H9 (cell line): ENCODE data around the gene PPP2R3A. TPM values are rescaled to one million over a fixed set of nuclear protein-coding genes. Genes with fewer than 3 reads are reported as not detected.

ENCODE experiments used
- DNase-seq: peaks from one replicate; pipeline ENCODE4 v3.0.0-alpha.2; 2017
- H2AFZ ChIP-seq: one replicate; pipeline ENCODE4 v1.6.1; 2013; ENCODE audit warnings: mild to moderate bottlenecking, low read length, control low read depth, moderate library complexity
- H2AK5ac ChIP-seq: 2 replicates; pipeline ENCODE4 v1.6.1; 2013; ENCODE audit warnings: low read length, control low read depth, mixed read lengths; ENCODE audit not compliant: insufficient read length
- H2BK120ac ChIP-seq: one replicate; pipeline ENCODE4 v1.6.1; 2013; ENCODE audit warnings: low read depth, mild to moderate bottlenecking, low read length, control low read depth, inconsistent platforms; ENCODE audit not compliant: poor library complexity, severe bottlenecking
- H2BK12ac ChIP-seq: 2 replicates; pipeline ENCODE4 v1.6.1; 2013; ENCODE audit warnings: low read length, control low read depth, mixed read lengths, low read depth; ENCODE audit not compliant: insufficient read length
- H2BK15ac ChIP-seq: 2 replicates; pipeline ENCODE4 v1.6.1; 2013; ENCODE audit warnings: low read depth, low read length, control low read depth
- H2BK20ac ChIP-seq: one replicate; pipeline ENCODE4 v1.6.1; 2013; ENCODE audit warnings: low read depth, mild to moderate bottlenecking, low read length, control low read depth, inconsistent platforms; ENCODE audit not compliant: poor library complexity, severe bottlenecking
- H2BK5ac ChIP-seq: 2 replicates; pipeline ENCODE4 v1.6.1; 2013; ENCODE audit warnings: low read length, control low read depth, mixed read lengths; ENCODE audit not compliant: insufficient read length
- H3K14ac ChIP-seq: 2 replicates; pipeline ENCODE4 v1.6.1; 2013; ENCODE audit warnings: low read length, control low read depth; ENCODE audit not compliant: insufficient read depth
- H3K18ac ChIP-seq: 2 replicates; pipeline ENCODE4 v1.6.1; 2013; ENCODE audit warnings: low read depth, mild to moderate bottlenecking, mixed read lengths, low read length, control low read depth; ENCODE audit not compliant: insufficient read length
- H3K23ac ChIP-seq: 2 replicates; pipeline ENCODE4 v1.6.1; 2013; ENCODE audit warnings: low read length, control low read depth, mixed read lengths, low read depth; ENCODE audit not compliant: insufficient read length
- H3K23me2 ChIP-seq: 2 replicates; pipeline ENCODE4 v1.6.1; 2013; ENCODE audit warnings: low read depth, mild to moderate bottlenecking, mixed read lengths, low read length, control low read depth; ENCODE audit not compliant: insufficient read length, poor library complexity, severe bottlenecking
- H3K27ac ChIP-seq: 2 replicates; pipeline ENCODE4 v1.5.1; 2013; ENCODE audit warnings: low read length, control low read depth, mixed read lengths, low read depth; ENCODE audit not compliant: insufficient read length
- H3K27me3 ChIP-seq: 2 replicates; pipeline ENCODE4 v1.6.1; 2013; ENCODE audit warnings: low read length, control low read depth, inconsistent platforms; ENCODE audit not compliant: insufficient read depth
- H3K4ac ChIP-seq: 2 replicates; pipeline ENCODE4 v1.6.1; 2013; ENCODE audit warnings: low read depth, mild to moderate bottlenecking, control low read depth, inconsistent platforms, low read length, moderate library complexity
- H3K4me1 ChIP-seq: 2 replicates; pipeline ENCODE4 v1.6.1; 2013; ENCODE audit warnings: low read length, control low read depth, inconsistent platforms; ENCODE audit not compliant: insufficient read depth
- H3K4me2 ChIP-seq: 2 replicates; pipeline ENCODE4 v1.6.1; 2013; ENCODE audit warnings: low read length, control low read depth, mixed read lengths; ENCODE audit not compliant: insufficient read length, insufficient read depth
- H3K56ac ChIP-seq: 2 replicates; pipeline ENCODE4 v1.6.1; 2013; ENCODE audit warnings: low read depth, mild to moderate bottlenecking, mixed read lengths, low read length, control low read depth; ENCODE audit not compliant: insufficient read length
- H3K79me1 ChIP-seq: 2 replicates; pipeline ENCODE4 v1.6.1; 2013; ENCODE audit warnings: low read depth, mild to moderate bottlenecking, moderate library complexity, low read length, control low read depth, inconsistent platforms; ENCODE audit not compliant: insufficient read depth, poor library complexity, severe bottlenecking
- H3K79me2 ChIP-seq: 2 replicates; pipeline ENCODE4 v1.6.1; 2013; ENCODE audit warnings: low read length, control low read depth, inconsistent platforms; ENCODE audit not compliant: insufficient read depth
- H3K9ac ChIP-seq: 2 replicates; pipeline ENCODE4 v1.6.1; 2013; ENCODE audit warnings: low read length, control low read depth, mixed read lengths; ENCODE audit not compliant: insufficient read length; ENCODE audit errors: extremely low read depth
- H3K9me3 ChIP-seq: one replicate; pipeline ENCODE4 v1.6.1; 2013; ENCODE audit warnings: low read depth, low read length, inconsistent platforms; ENCODE audit not compliant: control insufficient read depth
- H3T11ph ChIP-seq: one replicate; pipeline ENCODE4 v1.6.1; 2013; ENCODE audit warnings: mild to moderate bottlenecking, low read length, control low read depth, inconsistent platforms
- H4K20me1 ChIP-seq: one replicate; pipeline ENCODE4 v1.6.1; 2013; ENCODE audit not compliant: control insufficient read depth, insufficient read length, insufficient read depth
- H4K5ac ChIP-seq: 2 replicates; pipeline ENCODE4 v1.6.1; 2013; ENCODE audit warnings: low read depth, mild to moderate bottlenecking, mixed read lengths, low read length, control low read depth; ENCODE audit not compliant: insufficient read length
- H4K8ac ChIP-seq: replicated peaks from 2 replicates; pipeline ENCODE4 v1.6.1; 2013; ENCODE audit warnings: low read length, control low read depth, mixed read lengths, low read depth; ENCODE audit not compliant: insufficient read length
- H4K91ac ChIP-seq: 2 replicates; pipeline ENCODE4 v1.6.1; 2013; ENCODE audit warnings: low read depth, mild to moderate bottlenecking, moderate library complexity, mixed read lengths, low read length, control low read depth; ENCODE audit not compliant: insufficient read length
- H3K27ac Mint-ChIP-seq, 3 experiments: 2 replicates in 2 of 3; 3 replicates in 1 of 3; pipeline ENCODE4 v1.8.0; 2020 to 2021; ENCODE audit warnings: mixed read lengths in 3 of 3, mild to moderate bottlenecking in 1 of 3, moderate library complexity in 1 of 3
- H3K27me3 Mint-ChIP-seq: 2 replicates; pipeline ENCODE4 v1.8.0; 2021; ENCODE audit warnings: low read depth, mild to moderate bottlenecking, moderate library complexity, mixed read lengths
- H3K36me3 Mint-ChIP-seq, 3 experiments: 2 replicates in 2 of 3; 3 replicates in 1 of 3; pipeline ENCODE4 v1.8.0; 2020 to 2021; ENCODE audit warnings: low read depth in 3 of 3, mixed read lengths in 3 of 3; ENCODE audit not compliant: insufficient read depth in 1 of 3
- H3K4me1 Mint-ChIP-seq, 2 experiments: 2 replicates each; pipeline ENCODE4 v1.8.0; 2020; ENCODE audit warnings: mixed read lengths in 2 of 2
- H3K4me3 Mint-ChIP-seq, 2 experiments: 2 replicates in 1 of 2; 3 replicates in 1 of 2; pipeline ENCODE4 v1.8.0; 2020 to 2021; ENCODE audit warnings: mild to moderate bottlenecking in 2 of 2, mixed read lengths in 2 of 2, moderate library complexity in 1 of 2
- H3K9me3 Mint-ChIP-seq, 2 experiments: 2 replicates in 1 of 2; 3 replicates in 1 of 2; pipeline ENCODE4 v1.8.0; 2020; ENCODE audit warnings: mild to moderate bottlenecking in 2 of 2, mixed read lengths in 2 of 2, moderate library complexity in 1 of 2
- WGBS: extraction: QIAGEN DNeasy Blood & Tissue Kit; methylation state at CpG from one replicate; pipeline ENCODE4 v1.1.7; 2013; ENCODE audit warnings: missing lambda C conversion rate, low lambda C conversion rate, mixed read lengths; ENCODE audit not compliant: insufficient read length; ENCODE audit errors: extremely low coverage; 5-methylcytosine and 5-hydroxymethylcytosine counted together
- total RNA-seq: library from RNA; stranded (reverse); gene quantifications from 2 replicates; pipeline ENCODE4 v1.2.1, GENCODE V29; 2021
- TF ChIP-seq, protein P1 (sequence below): fragments of 200-600 bp; sonication (generic); conservative IDR thresholded peaks from 3 replicates; pipeline ENCODE4 v1.8.0; 2021; ENCODE audit warnings: antibody characterized with exemption, mild to moderate bottlenecking

The PPP2R3A gene
- total RNA-seq, 1 experiment from 2014 or later = 12.4 TPM

DNA sequence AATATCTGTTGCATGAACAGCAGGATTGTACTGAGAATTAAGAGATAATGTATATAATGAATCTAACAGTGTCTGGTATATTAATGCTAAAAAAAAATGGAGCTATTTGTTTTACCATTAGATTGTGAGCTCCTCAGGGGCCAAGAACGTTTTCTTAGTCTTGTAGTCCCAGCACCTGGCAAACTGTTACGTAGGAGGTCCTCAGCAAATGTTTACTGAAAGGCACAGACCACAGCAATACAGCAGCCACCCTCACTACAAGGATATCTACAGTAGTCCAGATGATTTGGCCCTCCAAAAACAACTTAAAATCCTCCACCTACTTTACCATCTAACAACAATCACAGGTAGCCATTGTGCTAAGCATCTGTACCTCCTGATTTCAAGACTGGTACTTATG is 170.9 kb downstream of the PPP2R3A start:
- Histone ChIP-seq H2BK15ac (no peak overlapping the region), H2AK5ac (no peak overlapping the region), H3K4me2 (no peak overlapping the region), H4K91ac (no peak overlapping the region), H3K56ac (no peak overlapping the region), H3K27me3 (no peaks in the 10 kb centered on the region; the same call in 1 of the 2 replicates), H2BK12ac (no peak overlapping the region), H3K18ac (no peak overlapping the region), H2BK120ac (no peak overlapping the region), H3K27ac (no peak overlapping the region), H3K9ac (no peak overlapping the region), H2BK5ac (no peak overlapping the region), H3K79me1 (no peaks in the 10 kb centered on the region), H3K9me3 (no peaks in the 10 kb centered on the region), H4K20me1 (no peaks in the 10 kb centered on the region), H2AFZ (no peak overlapping the region), H3K4ac (no peak overlapping the region), H3T11ph (no peak overlapping the region), H3K14ac (no peak overlapping the region), H3K23ac (no peak overlapping the region), H2BK20ac (no peak overlapping the region), H3K79me2 (no peaks in the 10 kb centered on the region), H3K23me2 (no peaks in the 10 kb centered on the region), H4K5ac (peak overlapping the region; percentile 2), H3K4me1 (no peaks in the 10 kb centered on the region), H4K8ac (no peak overlapping the region)
- no peak overlapping the region for H3K4me3 Mint-ChIP-seq
- H3K36me3 Mint-ChIP-seq = no peaks in the 10 kb centered on the region
- WGBS = no CpG with 5 or more reads among the region's 2 CpGs
- TF ChIP-seq, protein P1, sequence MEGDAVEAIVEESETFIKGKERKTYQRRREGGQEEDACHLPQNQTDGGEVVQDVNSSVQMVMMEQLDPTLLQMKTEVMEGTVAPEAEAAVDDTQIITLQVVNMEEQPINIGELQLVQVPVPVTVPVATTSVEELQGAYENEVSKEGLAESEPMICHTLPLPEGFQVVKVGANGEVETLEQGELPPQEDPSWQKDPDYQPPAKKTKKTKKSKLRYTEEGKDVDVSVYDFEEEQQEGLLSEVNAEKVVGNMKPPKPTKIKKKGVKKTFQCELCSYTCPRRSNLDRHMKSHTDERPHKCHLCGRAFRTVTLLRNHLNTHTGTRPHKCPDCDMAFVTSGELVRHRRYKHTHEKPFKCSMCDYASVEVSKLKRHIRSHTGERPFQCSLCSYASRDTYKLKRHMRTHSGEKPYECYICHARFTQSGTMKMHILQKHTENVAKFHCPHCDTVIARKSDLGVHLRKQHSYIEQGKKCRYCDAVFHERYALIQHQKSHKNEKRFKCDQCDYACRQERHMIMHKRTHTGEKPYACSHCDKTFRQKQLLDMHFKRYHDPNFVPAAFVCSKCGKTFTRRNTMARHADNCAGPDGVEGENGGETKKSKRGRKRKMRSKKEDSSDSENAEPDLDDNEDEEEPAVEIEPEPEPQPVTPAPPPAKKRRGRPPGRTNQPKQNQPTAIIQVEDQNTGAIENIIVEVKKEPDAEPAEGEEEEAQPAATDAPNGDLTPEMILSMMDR = no peak
- no peaks in the 10 kb centered on the region for H3K9me3 Mint-ChIP-seq
- H3K27me3 Mint-ChIP-seq = no peaks in the 10 kb centered on the region
- DNase-seq = no peak
- no peaks in the 10 kb centered on the region for H3K4me1 Mint-ChIP-seq
- H3K27ac Mint-ChIP-seq = no peak overlapping the region
